H1 (cell line): Measurements from ENCODE around the gene DPP10.

ENCODE experiments used
- BCL11A ChIP-seq, 2 experiments: IDR thresholded peaks; one replicate each; pipeline ENCODE4 v1.6.1; 2011; ENCODE audit warnings: low read depth in 2 of 2, low read length in 2 of 2, mild to moderate bottlenecking in 2 of 2
- EP300 ChIP-seq, 2 experiments: IDR thresholded peaks; 1 replicate in 1 of 2; 2 replicates in 1 of 2; pipeline ENCODE4 v1.6.1; 2011 to 2012; ENCODE audit warnings: low read depth in 2 of 2, low read length in 2 of 2, mild to moderate bottlenecking in 2 of 2, borderline replicate concordance in 1 of 2, inconsistent platforms in 1 of 2, moderate library complexity in 1 of 2
- MAFK ChIP-seq: IDR thresholded peaks from 2 replicates; pipeline ENCODE4 v1.6.1; 2012; ENCODE audit warnings: low read depth, mild to moderate bottlenecking, improper control_type of control experiment, low read length
- POLR2AphosphoS5 ChIP-seq: IDR thresholded peaks from 2 replicates; pipeline ENCODE4 v1.6.1; 2011; ENCODE audit warnings: low read depth, low read length
- SP1 ChIP-seq: IDR thresholded peaks from 2 replicates; pipeline ENCODE4 v1.6.1; 2011; ENCODE audit warnings: low read depth, low read length

GRCh38 chr2:114609203-114609602 lies 166.8 kb downstream of the DPP10 start:
- no peak for TF ChIP-seq EP300 (IDR thresholded peaks at IDR 0.05; ENCODE audit: borderline replicate concordance in 1 of 2, low read depth in 2 of 2, low read length in 2 of 2)
- TF ChIP-seq POLR2AphosphoS5 = no peak
- TF ChIP-seq MAFK = no peak
- no peak for TF ChIP-seq SP1
- no peak for TF ChIP-seq BCL11A (IDR thresholded peaks at IDR 0.05; ENCODE audit: low read depth in 2 of 2, low read length in 2 of 2)
